ENCODE measurements around the gene CRYAA.
"Not testable (repeated sequence)": the region's sequence is repeated elsewhere in the genome, so short reads cannot be mapped to it uniquely, and the experiment has no call there.

The CRYAA gene

GRCh38 chr21:43176621-43177020, 7.8 kb downstream of the CRYAA start:
- not testable (repeated sequence) for DNase-seq (ENCODE audit: insufficient read length, low spot score); FAIRE-seq

GRCh38 chr21:43177043-43177906, 8.5 kb downstream of the CRYAA start:
- FAIRE-seq; DNase-seq (ENCODE audit: insufficient read length, low spot score): not testable (repeated sequence)

- not testable (repeated sequence) for DNase-seq (ENCODE audit: insufficient read length, low spot score); FAIRE-seq
Measured at GRCh38 chr21:43178175-43178826, 9.5 kb downstream of the CRYAA start.

- FAIRE-seq; DNase-seq (ENCODE audit: insufficient read length, low spot score): not testable (repeated sequence)
Measured at GRCh38 chr21:43181033-43181432, 12.2 kb downstream of the CRYAA start.

- FAIRE-seq: peak; percentile 38
- not testable (repeated sequence) for DNase-seq (ENCODE audit: insufficient read length, low spot score)
Measured at GRCh38 chr21:43187268-43187667, 18.5 kb downstream of the CRYAA start.

GRCh38 chr21:43187715-43188114, 18.9 kb downstream of the CRYAA start:
- FAIRE-seq (no peak), DNase-seq (ENCODE audit: insufficient read length, low spot score) (no peak)
- TF ChIP-seq POLR2A (IDR thresholded peaks at IDR 0.05; ENCODE audit: low read depth, low read length): no peak

- no peak for DNase-seq (ENCODE audit: insufficient read length, low spot score)
- TF ChIP-seq POLR2A (IDR thresholded peaks at IDR 0.05; ENCODE audit: low read depth, low read length): no peak
- FAIRE-seq: no peak
Measured at GRCh38 chr21:43188181-43188580, 19.4 kb downstream of the CRYAA start.

GRCh38 chr21:43188592-43189210, 19.9 kb downstream of the CRYAA start:
- FAIRE-seq (no peak), DNase-seq (ENCODE audit: insufficient read length, low spot score) (no peak)

GRCh38 chr21:43189936-43190335, 21.1 kb downstream of the CRYAA start:
- FAIRE-seq (no peak), DNase-seq (ENCODE audit: insufficient read length, low spot score) (no peak)
- TF ChIP-seq POLR2A (IDR thresholded peaks at IDR 0.05; ENCODE audit: low read depth, low read length): no peak

More at GRCh38 chr21:43188592-43189210, 19.9 kb downstream of the CRYAA start:
- TF ChIP-seq POLR2A (IDR thresholded peaks at IDR 0.05; ENCODE audit: low read depth, low read length): no peak

- DNase-seq (ENCODE audit: insufficient read length, low spot score): no peak
- FAIRE-seq: no peak
- TF ChIP-seq POLR2A (IDR thresholded peaks at IDR 0.05; ENCODE audit: low read depth, low read length): no peak
Measured at GRCh38 chr21:43190544-43190943, 21.7 kb downstream of the CRYAA start.

GRCh38 chr21:43190951-43191350, 22.1 kb downstream of the CRYAA start:
- no peak for TF ChIP-seq POLR2A (IDR thresholded peaks at IDR 0.05; ENCODE audit: low read depth, low read length)
- DNase-seq (ENCODE audit: insufficient read length, low spot score) (no peak), FAIRE-seq (no peak)

- FAIRE-seq (no peak), DNase-seq (ENCODE audit: insufficient read length, low spot score) (no peak)
- TF ChIP-seq POLR2A (IDR thresholded peaks at IDR 0.05; ENCODE audit: low read depth, low read length): no peak
Measured at GRCh38 chr21:43191521-43191920, 22.7 kb downstream of the CRYAA start.

- DNase-seq (ENCODE audit: insufficient read length, low spot score) (no peak), FAIRE-seq (no peak)
- no peak for TF ChIP-seq POLR2A (IDR thresholded peaks at IDR 0.05; ENCODE audit: low read depth, low read length)
Measured at GRCh38 chr21:43191971-43192370, 23.2 kb downstream of the CRYAA start.

- no peak for TF ChIP-seq POLR2A (IDR thresholded peaks at IDR 0.05; ENCODE audit: low read depth, low read length)
- DNase-seq (ENCODE audit: insufficient read length, low spot score): no peak
- no peak for FAIRE-seq
Measured at GRCh38 chr21:43192501-43193081, 23.8 kb downstream of the CRYAA start.

Data from H54 (cell line).